CD4-positive, CD25-positive, alpha-beta regulatory T cell (primary cell): ENCODE measurements around the gene PPFIBP1. TPM values are rescaled to one million over a fixed set of nuclear protein-coding genes. Genes with fewer than 3 reads are reported as not detected.

Experiments used
- ATAC-seq, 2 donors: fragments of 150-1000 bp; cut with Tn5 transposase; one replicate each; pipeline ENCODE4 v1.10.0; 2021; ENCODE audit warnings: low read depth in 2 of 2, moderate number of reproducible peaks in 2 of 2, moderate library complexity in 1 of 2
- DNase-seq, 3 donors: peaks; one replicate each; pipeline versions ENCODE4 v3.0.0 to v3.0.0-alpha.2; 2012 to 2022; ENCODE audit warnings: mixed read lengths in 1 of 3
- H3K27ac ChIP-seq: one replicate; pipeline ENCODE4 v1.7.0; 2013; ENCODE audit warnings: mild to moderate bottlenecking, low read length; ENCODE audit not compliant: insufficient read depth, poor library complexity, severe bottlenecking
- H3K27me3 ChIP-seq: one replicate; pipeline ENCODE4 v1.7.0; 2013; ENCODE audit warnings: low read length; ENCODE audit not compliant: control insufficient read depth, insufficient read depth
- H3K36me3 ChIP-seq: one replicate; pipeline ENCODE4 v1.7.0; 2013; ENCODE audit warnings: mild to moderate bottlenecking, low read length, moderate library complexity; ENCODE audit not compliant: control insufficient read depth, insufficient read depth
- H3K4me1 ChIP-seq: 2 replicates; pipeline ENCODE4 v1.7.0; 2013; ENCODE audit warnings: mild to moderate bottlenecking, low read length; ENCODE audit not compliant: insufficient read depth, control insufficient read depth, poor library complexity, severe bottlenecking
- H3K4me3 ChIP-seq: one replicate; pipeline ENCODE4 v1.7.0; 2013; ENCODE audit warnings: low read depth, mild to moderate bottlenecking, low read length, moderate library complexity
- H3K9me3 ChIP-seq, 2 experiments: 1 replicate in 1 of 2; 2 replicates in 1 of 2; pipeline ENCODE4 v1.7.0; 2013; ENCODE audit warnings: low read length in 2 of 2, mild to moderate bottlenecking in 1 of 2, moderate library complexity in 1 of 2; ENCODE audit not compliant: control insufficient read depth in 2 of 2
- H3K27ac Mint-ChIP-seq, 3 donors: one replicate each; pipeline ENCODE4 v1.8.0; 2020 to 2022; ENCODE audit warnings: mild to moderate bottlenecking in 3 of 3, mixed read lengths in 3 of 3, moderate library complexity in 2 of 3
- H3K27me3 Mint-ChIP-seq: one replicate; pipeline ENCODE4 v1.8.0; 2022; ENCODE audit warnings: mild to moderate bottlenecking, mixed read lengths
- H3K36me3 Mint-ChIP-seq: one replicate; pipeline ENCODE4 v1.8.0; 2020; ENCODE audit warnings: mixed read lengths
- H3K4me1 Mint-ChIP-seq, 4 donors: one replicate each; pipeline ENCODE4 v1.8.0; 2020 to 2022; ENCODE audit warnings: mixed read lengths in 4 of 4, mild to moderate bottlenecking in 1 of 4
- H3K4me3 Mint-ChIP-seq, 4 donors: one replicate each; pipeline ENCODE4 v1.8.0; 2020 to 2022; ENCODE audit warnings: mild to moderate bottlenecking in 4 of 4, mixed read lengths in 4 of 4, moderate library complexity in 3 of 4
- H3K9me3 Mint-ChIP-seq, 7 donors: one replicate each; pipeline ENCODE4 v1.8.0; 2020 to 2022; ENCODE audit warnings: mixed read lengths in 7 of 7, mild to moderate bottlenecking in 3 of 7, moderate library complexity in 2 of 7
- polyA plus RNA-seq, 4 donors: library from polyadenylated mRNA; unstranded; fragments of 300-500 nt; fragmentation: Illumina TruSeq; gene quantifications; one replicate each; pipeline ENCODE4 v1.2.3, GENCODE V29; 2021
- total RNA-seq: library from RNA; stranded (reverse); gene quantifications from one replicate; pipeline ENCODE4 v1.2.3, GENCODE V29; 2022

The PPFIBP1 gene
- total and polyA plus RNA-seq, 5 donors from 2014 or later: 1.0 to 6.6 (median 2.3) TPM

GRCh38 chr12:27616356-27617142 lies 92.5 kb downstream of the PPFIBP1 start:
- Histone ChIP-seq H3K36me3 (no peaks in the 10 kb centered on the region), H3K4me3 (no peak overlapping the region), H3K27ac (no peak overlapping the region), H3K9me3 (no peaks in the 10 kb centered on the region), H3K4me1 (no peaks in the 10 kb centered on the region), H3K27me3 (no peaks in the 10 kb centered on the region)
- Mint-ChIP-seq H3K4me3 (no peak overlapping the region), H3K27ac (no peak overlapping the region), H3K4me1 (no peaks in the 10 kb centered on the region), H3K36me3 (no peaks in the 10 kb centered on the region), H3K27me3 (peaks cover 10% of the 10 kb centered on the region), H3K9me3 (peaks cover 0 to 2% (median 0%) of the 10 kb centered on the region in 7 donors)
- DNase-seq (no peak), ATAC-seq (no peak)

GRCh38 chr12:27618836-27619235 lies 94.8 kb downstream of the PPFIBP1 start:
- Mint-ChIP-seq H3K27ac (no peak overlapping the region), H3K9me3 (peaks cover 0 to 4% (median 0%) of the 10 kb centered on the region in 7 donors), H3K27me3 (peaks cover 13% of the 10 kb centered on the region), H3K4me1 (no peaks in the 10 kb centered on the region), H3K36me3 (no peaks in the 10 kb centered on the region), H3K4me3 (no peak overlapping the region)
- Histone ChIP-seq H3K4me3 (no peak overlapping the region), H3K36me3 (no peaks in the 10 kb centered on the region), H3K27ac (no peak overlapping the region), H3K4me1 (no peaks in the 10 kb centered on the region), H3K27me3 (no peaks in the 10 kb centered on the region), H3K9me3 (no peaks in the 10 kb centered on the region)
- DNase-seq (no peak), ATAC-seq (no peak)

- H3K27me3 ChIP-seq: no peaks in the 10 kb centered on the region
- Mint-ChIP-seq H3K4me3 (no peak overlapping the region), H3K36me3 (no peaks in the 10 kb centered on the region), H3K27ac (no peak overlapping the region), H3K27me3 (peaks cover 14% of the 10 kb centered on the region), H3K9me3 (peaks cover 0 to 4% (median 0%) of the 10 kb centered on the region in 7 donors), H3K4me1 (no peaks in the 10 kb centered on the region)
- H3K4me3 ChIP-seq: no peak overlapping the region
- H3K9me3 ChIP-seq: no peaks in the 10 kb centered on the region
- no peak for DNase-seq
- peak in 1 of 2 donors; percentile 34 for ATAC-seq
- H3K4me1 ChIP-seq: no peaks in the 10 kb centered on the region
- no peaks in the 10 kb centered on the region for H3K36me3 ChIP-seq
- no peak overlapping the region for H3K27ac ChIP-seq
Measured at GRCh38 chr12:27619308-27619707, 95.3 kb downstream of the PPFIBP1 start.

- H3K27ac Mint-ChIP-seq: peak overlapping the region in 1 of 3 donors; percentile 79
- no peaks in the 10 kb centered on the region for H3K36me3 Mint-ChIP-seq
- Histone ChIP-seq H3K9me3 (no peaks in the 10 kb centered on the region), H3K4me3 (no peak overlapping the region), H3K27me3 (no peaks in the 10 kb centered on the region), H3K27ac (no peak overlapping the region), H3K4me1 (no peaks in the 10 kb centered on the region), H3K36me3 (no peaks in the 10 kb centered on the region)
- DNase-seq: no peak
- no peak overlapping the region for H3K4me3 Mint-ChIP-seq
- H3K9me3 Mint-ChIP-seq: peaks cover 0 to 4% (median 0%) of the 10 kb centered on the region in 7 donors
- no peak for ATAC-seq
- peaks cover 14% of the 10 kb centered on the region for H3K27me3 Mint-ChIP-seq
- H3K4me1 Mint-ChIP-seq: no peaks in the 10 kb centered on the region
Measured at GRCh38 chr12:27620121-27620520, 96.1 kb downstream of the PPFIBP1 start.

- peaks cover 0 to 3% (median 1%) of the 10 kb centered on the region in 4 donors for H3K4me1 Mint-ChIP-seq
- no peaks in the 10 kb centered on the region for H3K36me3 Mint-ChIP-seq
- DNase-seq (no peak), ATAC-seq (no peak)
- H3K36me3 ChIP-seq: no peaks in the 10 kb centered on the region
- no peaks in the 10 kb centered on the region for H3K9me3 ChIP-seq
- no peaks in the 10 kb centered on the region for H3K27me3 ChIP-seq
- no peak overlapping the region for H3K27ac ChIP-seq
- H3K4me3 ChIP-seq: no peak overlapping the region
- H3K27ac Mint-ChIP-seq: no peak overlapping the region
- H3K9me3 Mint-ChIP-seq: peaks cover 0 to 2% (median 0%) of the 10 kb centered on the region in 7 donors
- H3K4me1 ChIP-seq: no peaks in the 10 kb centered on the region
- H3K4me3 Mint-ChIP-seq: no peak overlapping the region
- H3K27me3 Mint-ChIP-seq: peaks cover 16% of the 10 kb centered on the region
Measured at GRCh38 chr12:27622436-27623195, 98.6 kb downstream of the PPFIBP1 start.

GRCh38 chr12:27623645-27624044 lies 99.6 kb downstream of the PPFIBP1 start:
- DNase-seq (no peak), ATAC-seq (no peak)
- Histone ChIP-seq H3K36me3 (no peaks in the 10 kb centered on the region), H3K4me3 (no peak overlapping the region), H3K4me1 (no peaks in the 10 kb centered on the region), H3K27ac (no peak overlapping the region), H3K27me3 (no peaks in the 10 kb centered on the region), H3K9me3 (no peaks in the 10 kb centered on the region)
- H3K36me3 Mint-ChIP-seq: no peaks in the 10 kb centered on the region
- peaks cover 0 to 2% (median 0%) of the 10 kb centered on the region in 7 donors for H3K9me3 Mint-ChIP-seq
- no peak overlapping the region for H3K4me3 Mint-ChIP-seq
- H3K27me3 Mint-ChIP-seq: peaks cover 18% of the 10 kb centered on the region
- H3K4me1 Mint-ChIP-seq: peaks cover 0 to 6% (median 3%) of the 10 kb centered on the region in 4 donors
- H3K27ac Mint-ChIP-seq: no peak overlapping the region

- Histone ChIP-seq H3K4me1 (no peaks in the 10 kb centered on the region), H3K27me3 (no peaks in the 10 kb centered on the region), H3K27ac (no peak overlapping the region), H3K36me3 (no peaks in the 10 kb centered on the region), H3K4me3 (no peak overlapping the region), H3K9me3 (no peaks in the 10 kb centered on the region)
- H3K27ac Mint-ChIP-seq: no peak overlapping the region
- peaks cover 14% of the 10 kb centered on the region for H3K27me3 Mint-ChIP-seq
- no peak for DNase-seq
- H3K4me3 Mint-ChIP-seq: no peak overlapping the region
- peaks cover 0 to 6% (median 3%) of the 10 kb centered on the region in 4 donors for H3K4me1 Mint-ChIP-seq
- H3K36me3 Mint-ChIP-seq: no peaks in the 10 kb centered on the region
- peaks cover 0 to 2% (median 0%) of the 10 kb centered on the region in 7 donors for H3K9me3 Mint-ChIP-seq
- ATAC-seq: no peak
Measured at GRCh38 chr12:27624586-27624985, 100.6 kb downstream of the PPFIBP1 start.
